GM12874 (cell line): Measurements from ENCODE around the gene ZBTB21.

ENCODE experiments used
- CTCF ChIP-seq: IDR thresholded peaks from 2 replicates; pipeline ENCODE4 v1.5.1; 2011; ENCODE audit warnings: low read depth, mild to moderate bottlenecking, control low read depth, low read length, moderate library complexity; ENCODE audit not compliant: insufficient read depth

ZBTB21 gene

GRCh38 chr21:41964171-41964570, 46.0 kb downstream of the ZBTB21 start:
- TF ChIP-seq CTCF: no peak

- no peak for TF ChIP-seq CTCF
Measured at GRCh38 chr21:41962425-41962966, 47.7 kb downstream of the ZBTB21 start.

DNA sequence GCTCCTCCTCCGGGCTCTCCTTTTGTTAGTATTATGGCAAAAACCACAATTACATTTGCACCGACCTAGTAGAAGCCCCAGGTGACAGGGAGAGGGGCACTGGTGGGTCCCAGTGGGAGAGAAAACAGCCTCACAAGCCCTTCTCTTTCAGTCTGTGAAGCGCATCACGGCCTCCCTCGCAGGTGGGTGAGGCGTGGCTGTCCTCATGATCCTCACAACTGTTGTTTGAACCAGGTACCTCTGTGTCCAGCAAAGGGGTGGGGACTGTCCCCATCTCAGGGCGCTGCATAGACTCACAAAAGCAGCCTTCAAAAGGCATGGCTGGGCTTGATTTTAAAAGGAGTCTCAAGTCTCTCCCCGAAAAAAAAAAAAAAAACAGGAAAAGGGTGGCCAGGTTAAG, 48.4 kb downstream of the ZBTB21 start:
- no peak for TF ChIP-seq CTCF

DNA sequence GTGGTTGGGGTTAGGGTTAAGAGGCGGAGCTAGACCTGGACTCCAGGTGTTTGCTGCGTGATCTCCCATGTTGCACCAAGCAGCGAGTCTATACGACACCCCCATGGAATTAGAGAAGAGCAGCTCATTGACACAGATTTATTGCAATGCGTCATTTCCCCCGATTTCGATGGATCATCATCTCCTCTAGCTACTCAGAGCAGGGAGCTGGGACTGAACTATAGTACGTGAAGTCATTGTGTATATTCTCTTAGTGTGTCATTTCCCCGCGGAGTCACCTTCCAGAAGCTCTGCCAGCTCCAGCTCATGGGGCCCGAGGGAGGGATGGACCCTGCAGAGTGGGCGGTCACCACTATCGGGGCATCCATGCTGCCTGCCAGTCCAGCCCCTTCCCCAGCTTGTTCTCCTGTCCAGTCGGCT, 48.9 kb downstream of the ZBTB21 start:
- no peak for TF ChIP-seq CTCF

GRCh38 chr21:41960386-41960785, 49.8 kb downstream of the ZBTB21 start:
- no peak for TF ChIP-seq CTCF

DNA sequence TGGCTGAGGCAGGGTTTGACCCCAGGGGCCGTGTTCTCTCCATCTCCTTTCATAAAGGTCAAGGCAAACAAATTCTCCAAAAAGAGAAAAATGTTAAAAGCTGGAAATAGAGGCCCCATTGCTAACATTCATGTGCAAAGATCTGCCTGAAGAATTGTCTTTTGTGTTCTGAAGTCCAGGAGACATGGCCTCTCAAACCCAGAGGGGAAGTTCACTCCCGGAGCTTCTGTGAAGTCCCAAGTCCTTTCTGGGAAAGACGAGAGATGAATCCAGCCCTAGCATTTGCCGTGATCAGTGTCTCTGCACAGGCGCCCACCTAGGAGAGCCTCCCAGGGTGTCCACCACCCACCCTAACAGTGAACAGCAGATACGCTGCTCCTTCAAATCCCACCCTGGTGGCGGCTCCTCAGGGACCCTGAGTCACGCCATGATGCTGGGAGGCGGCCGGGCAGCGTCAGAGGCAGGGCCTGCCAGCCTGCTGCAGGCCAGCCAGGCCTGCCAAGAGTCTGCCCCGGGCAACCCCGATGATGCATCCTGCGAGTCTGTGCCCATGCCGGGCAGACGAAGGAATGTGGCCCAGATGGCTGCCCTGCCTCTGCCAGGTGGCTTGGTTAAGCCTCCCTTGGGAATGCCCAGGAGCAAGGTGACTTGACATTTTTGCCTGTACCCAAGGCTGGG, 51.1 kb downstream of the ZBTB21 start:
- TF ChIP-seq CTCF: no peak

DNA sequence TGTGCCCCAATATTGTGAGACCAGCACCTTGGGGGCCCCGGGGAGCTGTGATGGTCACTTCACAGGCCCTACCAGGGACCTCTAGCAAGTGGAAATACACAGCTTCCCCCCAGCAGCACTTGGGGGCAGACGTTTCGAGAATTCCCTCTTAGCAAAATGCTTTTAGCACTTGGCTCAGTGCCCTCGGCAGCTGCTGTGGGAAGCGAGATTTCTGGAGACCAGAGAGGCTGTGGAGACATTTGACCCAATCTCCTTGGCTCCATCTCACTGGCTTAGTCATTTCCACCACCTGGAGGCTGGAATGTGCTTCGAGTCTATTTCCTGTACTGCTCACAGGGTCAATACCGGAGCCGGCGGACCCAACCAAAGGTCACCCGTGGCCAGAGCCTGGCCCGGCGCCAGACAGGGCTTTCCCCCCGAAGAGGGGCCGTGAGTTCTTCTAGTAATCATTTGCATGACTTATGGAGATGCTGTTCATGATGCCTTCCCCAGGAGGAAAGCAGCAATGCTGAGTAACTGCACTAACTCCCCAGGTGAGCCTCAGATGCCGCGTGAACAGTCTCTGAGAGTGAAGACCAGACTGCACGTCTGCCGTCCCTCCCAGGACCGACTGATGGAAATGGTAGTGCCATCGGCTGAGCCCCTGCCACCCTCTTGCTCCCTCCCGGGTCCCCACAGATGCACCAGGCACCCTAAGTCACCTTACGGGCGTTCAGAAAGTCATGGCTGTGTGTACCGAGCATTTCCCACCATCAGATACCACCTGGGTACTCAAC, 52.0 kb downstream of the ZBTB21 start:
- TF ChIP-seq CTCF: no peak
